HepG2 (cell line): ENCODE results near the gene CXCL9.

Experiments
- AGO2 ChIP-seq: fragments of 200-400 bp; formaldehyde crosslinking; optimal IDR thresholded peaks from 2 replicates; pipeline ENCODE3; 2017; ENCODE audit warnings: mild to moderate bottlenecking, low read depth, low read length, moderate library complexity
- CBX5 ChIP-seq: sonication (generic); formaldehyde crosslinking; IDR thresholded peaks from 2 replicates; pipeline ENCODE4 v1.4.0; 2020; ENCODE audit warnings: missing genetic modification reagents, borderline replicate concordance
- SATB2 ChIP-seq: sonication (generic); formaldehyde crosslinking; IDR thresholded peaks from 2 replicates; pipeline ENCODE4 v1.5.0; 2020; ENCODE audit warnings: missing genetic modification reagents
- WIZ ChIP-seq: sonication (generic); formaldehyde crosslinking; IDR thresholded peaks from 2 replicates; pipeline ENCODE4 v1.5.1; 2020; ENCODE audit warnings: mild to moderate bottlenecking, missing genetic modification reagents
- ZFP37 ChIP-seq: sonication (generic); formaldehyde crosslinking; IDR thresholded peaks from 2 replicates; pipeline ENCODE4 v1.4.0; 2020; ENCODE audit warnings: missing genetic modification reagents, borderline replicate concordance
- ZNF777 ChIP-seq: sonication (generic); formaldehyde crosslinking; IDR thresholded peaks from 2 replicates; pipeline ENCODE4 v1.4.0; 2020; ENCODE audit warnings: missing genetic modification reagents
- TF ChIP-seq, protein P1 (sequence below): sonication (generic); formaldehyde crosslinking; IDR thresholded peaks from 2 replicates; pipeline ENCODE4 v1.5.0; 2020; ENCODE audit warnings: mild to moderate bottlenecking, missing genetic modification reagents, moderate library complexity
- TF ChIP-seq, protein P2 (sequence below): sonication (generic); formaldehyde crosslinking; IDR thresholded peaks from 2 replicates; pipeline ENCODE4 v1.8.1; 2023; ENCODE audit warnings: mild to moderate bottlenecking, missing genetic modification reagents

DNA sequence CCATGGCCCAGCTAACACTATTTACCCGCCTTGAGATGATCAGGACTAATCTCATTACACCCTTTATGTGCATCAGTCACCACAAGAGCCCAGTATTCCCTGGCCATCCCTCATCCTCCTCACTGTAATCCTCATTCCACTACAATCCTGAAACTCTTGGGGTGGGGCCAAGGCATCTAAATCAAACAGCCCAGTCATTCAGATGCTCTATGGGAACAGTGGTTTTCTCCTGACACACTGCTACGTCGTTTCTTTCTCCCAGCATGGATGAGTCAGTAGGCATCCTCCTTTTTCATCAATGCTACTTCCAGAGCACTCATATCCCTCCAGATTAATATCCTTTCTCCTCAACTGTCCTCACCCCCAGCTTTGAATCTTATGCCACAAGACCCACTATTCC, 22.2 kb downstream of the CXCL9 start:
- TF ChIP-seq CBX5 (CRISPR knock-in tag) (no peak), SATB2 (CRISPR knock-in tag) (no peak), ZFP37 (CRISPR knock-in tag) (no peak), AGO2 (no peak), WIZ (no peak), ZNF777 (CRISPR knock-in tag) (no peak)
- TF ChIP-seq, protein P1, sequence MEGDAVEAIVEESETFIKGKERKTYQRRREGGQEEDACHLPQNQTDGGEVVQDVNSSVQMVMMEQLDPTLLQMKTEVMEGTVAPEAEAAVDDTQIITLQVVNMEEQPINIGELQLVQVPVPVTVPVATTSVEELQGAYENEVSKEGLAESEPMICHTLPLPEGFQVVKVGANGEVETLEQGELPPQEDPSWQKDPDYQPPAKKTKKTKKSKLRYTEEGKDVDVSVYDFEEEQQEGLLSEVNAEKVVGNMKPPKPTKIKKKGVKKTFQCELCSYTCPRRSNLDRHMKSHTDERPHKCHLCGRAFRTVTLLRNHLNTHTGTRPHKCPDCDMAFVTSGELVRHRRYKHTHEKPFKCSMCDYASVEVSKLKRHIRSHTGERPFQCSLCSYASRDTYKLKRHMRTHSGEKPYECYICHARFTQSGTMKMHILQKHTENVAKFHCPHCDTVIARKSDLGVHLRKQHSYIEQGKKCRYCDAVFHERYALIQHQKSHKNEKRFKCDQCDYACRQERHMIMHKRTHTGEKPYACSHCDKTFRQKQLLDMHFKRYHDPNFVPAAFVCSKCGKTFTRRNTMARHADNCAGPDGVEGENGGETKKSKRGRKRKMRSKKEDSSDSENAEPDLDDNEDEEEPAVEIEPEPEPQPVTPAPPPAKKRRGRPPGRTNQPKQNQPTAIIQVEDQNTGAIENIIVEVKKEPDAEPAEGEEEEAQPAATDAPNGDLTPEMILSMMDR: no peak
- TF ChIP-seq, protein P2, sequence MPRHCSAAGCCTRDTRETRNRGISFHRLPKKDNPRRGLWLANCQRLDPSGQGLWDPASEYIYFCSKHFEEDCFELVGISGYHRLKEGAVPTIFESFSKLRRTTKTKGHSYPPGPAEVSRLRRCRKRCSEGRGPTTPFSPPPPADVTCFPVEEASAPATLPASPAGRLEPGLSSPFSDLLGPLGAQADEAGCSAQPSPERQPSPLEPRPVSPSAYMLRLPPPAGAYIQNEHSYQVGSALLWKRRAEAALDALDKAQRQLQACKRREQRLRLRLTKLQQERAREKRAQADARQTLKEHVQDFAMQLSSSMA (CRISPR knock-in tag): no peak
